GM12878 (cell line): ENCODE measurements around the gene GPM6B. TPM values are rescaled to one million over a fixed set of nuclear protein-coding genes. Genes with fewer than 3 reads are reported as not detected.

ENCODE experiments used
- ATAC-seq: fragments of 200-7000 bp; cut with Tn5 transposase; 3 replicates; pipeline ENCODE4 v1.9.1; 2020; ENCODE audit warnings: mild to moderate bottlenecking, moderate library complexity
- BruUV-seq: library from RNA; stranded (reverse); fragments of 400-500 nt; replicated peaks from 2 replicates; lab custom pipeline; 2021; lab: Mats Ljungman, UMichigan
- CTCF ChIA-PET: fragments of 300-600 bp; sonication (Branson Sonifier 250); formaldehyde crosslinking; extraction: SDS; loops from one replicate; lab custom pipeline; 2021; ENCODE audit warnings: inconsistent platforms; lab: Yijun Ruan, JAX
- POLR2A ChIA-PET: fragments of 350-600 bp; formaldehyde crosslinking; extraction: SDS; loops from one replicate; lab custom pipeline; 2021; ENCODE audit warnings: inconsistent platforms; lab: Charles Lee
- RAD21 ChIA-PET: fragments of 300-600 bp; sonication (Branson Sonifier 250); formaldehyde crosslinking; loops from one replicate; lab custom pipeline; 2023; ENCODE audit warnings: antibody characterized with exemption; ENCODE audit not compliant: unreplicated experiment; lab: Charles Lee
- SMC1A ChIA-PET: fragments of 300-600 bp; sonication (Branson Sonifier 250); formaldehyde crosslinking; loops from one replicate; lab custom pipeline; 2023; ENCODE audit not compliant: unreplicated experiment, uncharacterized antibody; lab: Charles Lee
- DNase-seq: peaks from one replicate; pipeline ENCODE4 v3.0.0-alpha.2; 2011; ENCODE audit warnings: low read depth, low spot score
- FAIRE-seq: peaks from 3 replicates; lab custom pipeline; 2011; peaks lifted over from hg19 to GRCh38; lab: Jason Lieb, UNC
- H2AFZ ChIP-seq: 2 replicates; pipeline ENCODE4 v1.6.0; 2011; ENCODE audit warnings: low read depth, low read length, control low read depth; ENCODE audit not compliant: control insufficient read depth
- H3K27ac ChIP-seq: 2 replicates; pipeline ENCODE4 v1.5.1; 2011; ENCODE audit warnings: control low read depth; ENCODE audit not compliant: control insufficient read depth, insufficient read depth
- H3K27me3 ChIP-seq, 2 experiments: replicated peaks in 1 of 2; 2 replicates each; pipeline versions ENCODE4 v1.6.0 to v1.6.1; 2011; ENCODE audit warnings: low read length in 1 of 2; ENCODE audit not compliant: control insufficient read depth in 2 of 2, insufficient read depth in 2 of 2
- H3K36me3 ChIP-seq, 2 experiments: 2 replicates each; pipeline ENCODE4 v1.5.1; 2011; ENCODE audit warnings: low read length in 1 of 2; ENCODE audit not compliant: control insufficient read depth in 2 of 2, insufficient read depth in 2 of 2
- H3K4me1 ChIP-seq: 2 replicates; pipeline ENCODE4 v1.6.1; 2011; ENCODE audit warnings: mild to moderate bottlenecking, low read length, moderate library complexity, mixed read lengths; ENCODE audit not compliant: control insufficient read depth, insufficient read depth
- H3K4me2 ChIP-seq: 2 replicates; pipeline ENCODE4 v1.6.0; 2011; ENCODE audit warnings: control low read depth; ENCODE audit not compliant: control insufficient read depth, insufficient read depth
- H3K4me3 ChIP-seq: fragments of 200-600 bp; sonication (generic); 2 replicates; pipeline ENCODE4 v1.5.1; 2016
- H3K79me2 ChIP-seq: 2 replicates; pipeline ENCODE4 v1.6.0; 2011; ENCODE audit warnings: low read length; ENCODE audit not compliant: control insufficient read depth, insufficient read depth
- H3K9ac ChIP-seq: 2 replicates; pipeline ENCODE4 v1.8.0; 2011; ENCODE audit warnings: low read length, control low read depth, mixed read lengths; ENCODE audit not compliant: control insufficient read depth, insufficient read depth
- H3K9me3 ChIP-seq: replicated peaks from 3 replicates; pipeline ENCODE4 v1.5.1; 2011; ENCODE audit warnings: mild to moderate bottlenecking, low read length; ENCODE audit not compliant: control insufficient read depth, insufficient read depth
- H4K20me1 ChIP-seq: 2 replicates; pipeline ENCODE4 v1.6.0; 2011; ENCODE audit not compliant: control insufficient read depth, insufficient read depth
- ATF7 ChIP-seq: fragments of 450-650 bp; IDR thresholded peaks from 2 replicates; pipeline ENCODE4 v1.6.1; 2016; ENCODE audit warnings: low read depth, mild to moderate bottlenecking
- CHD4 ChIP-seq: fragments of 200-600 bp; sonication (generic); IDR thresholded peaks from 2 replicates; pipeline ENCODE4 v1.6.1; 2016; ENCODE audit warnings: mild to moderate bottlenecking
- CTCF ChIP-seq, 3 experiments: IDR thresholded peaks in 2 of 3; conservative IDR thresholded peaks in 1 of 3; 2 replicates each; pipeline ENCODE4 v1.5.1; 2011; ENCODE audit warnings: low read depth in 3 of 3, low read length in 3 of 3, mild to moderate bottlenecking in 3 of 3, control low read depth in 2 of 3, moderate library complexity in 2 of 3, inconsistent platforms in 1 of 3, mixed read lengths in 1 of 3; ENCODE audit not compliant: control insufficient read depth in 2 of 3, insufficient read depth in 1 of 3; ENCODE audit errors: extremely low read depth in 1 of 3
- CUX1 ChIP-seq: IDR thresholded peaks from 2 replicates; pipeline ENCODE4 v1.6.1; 2012; ENCODE audit warnings: improper control_type of control experiment, low read depth, low read length; ENCODE audit not compliant: insufficient replicate concordance
- HDAC6 ChIP-seq: fragments of 200-600 bp; sonication (generic); IDR thresholded peaks from one replicate; pipeline ENCODE4 v1.8.0; 2017; ENCODE audit warnings: antibody characterized with exemption; ENCODE audit not compliant: unreplicated experiment
- NRF1 ChIP-seq: conservative IDR thresholded peaks from 2 replicates; pipeline ENCODE4 v1.6.1; 2011; ENCODE audit warnings: mild to moderate bottlenecking, low read depth, low read length, improper control_type of control experiment
- RAD51 ChIP-seq: fragments of 450-650 bp; IDR thresholded peaks from 2 replicates; pipeline ENCODE4 v1.6.1; 2016; ENCODE audit warnings: moderate library complexity, mild to moderate bottlenecking, inconsistent platforms
- STAT3 ChIP-seq: IDR thresholded peaks from 2 replicates; pipeline ENCODE4 v1.6.1; 2011; ENCODE audit warnings: low read depth, low read length, improper control_type of control experiment
- TBL1XR1 ChIP-seq: IDR thresholded peaks from 2 replicates; pipeline ENCODE4 v1.6.1; 2012; ENCODE audit warnings: low read depth, low read length, improper control_type of control experiment
- WRNIP1 ChIP-seq: IDR thresholded peaks from 2 replicates; pipeline ENCODE4 v1.6.1; 2011; ENCODE audit warnings: low read depth, low read length, improper control_type of control experiment, borderline replicate concordance
- ZNF274 ChIP-seq: IDR thresholded peaks from one replicate; pipeline ENCODE4 v1.8.0; 2011; ENCODE audit not compliant: insufficient read length, insufficient read depth
- WGBS: methylation state at CpG from one replicate; pipeline ENCODE4 v1.1.6; 2016; ENCODE audit warnings: low lambda C conversion rate; ENCODE audit not compliant: insufficient replicate concordance, insufficient coverage; ENCODE audit errors: missing lambda C conversion rate; 5-methylcytosine and 5-hydroxymethylcytosine counted together
- in situ Hi-C: fragments of 300-500 bp; cut with MboI; formaldehyde crosslinking; loops from 9 replicates; pipeline ENCODE4 v1.14.3; 2018; ENCODE audit warnings: mixed read lengths
- intact Hi-C: fragments of 100-400 bp; cut with micrococcal nuclease; formaldehyde crosslinking; loops from one replicate; pipeline ENCODE4 v1.14.2; 2022; ENCODE audit not compliant: unreplicated experiment
- polyA plus RNA-seq, 11 experiments: library from polyadenylated mRNA; depleted of rRNA in 4 of 11; unstranded in 6 of 11; stranded (reverse) in 5 of 11; fragments of >200 nt; fragmentation: Nextera tagmentation in 4 of 11; fragmentation: Illumina TruSeq in 1 of 11; extraction: Ambion mirVana in 4 of 11; extraction: Trizol in 1 of 11; gene quantifications; 1 replicate in 1 of 11; 2 replicates in 10 of 11; pipeline versions ENCODE4 v1.2.1 to v1.2.3, GENCODE V29; 2011 to 2016; ENCODE audit warnings: inconsistent platforms in 2 of 11, missing spikeins in 2 of 11, low read depth in 1 of 11
- total RNA-seq, 4 experiments: library from RNA; depleted of rRNA in 3 of 4; stranded (reverse); fragments of >200 nt in 3 of 4; fragmentation: Illumina TruSeq in 1 of 4; extraction: Trizol in 1 of 4; gene quantifications; 2 replicates each; pipeline versions ENCODE4 v1.2.1 to v1.2.3, GENCODE V29; 2013 to 2021
- TF ChIP-seq, protein P1 (sequence below): IDR thresholded peaks from 2 replicates; pipeline ENCODE4 v1.6.1; 2012; ENCODE audit warnings: low read depth, low read length, improper control_type of control experiment

Gene GPM6B
- total and polyA plus RNA-seq, 10 of the 15 experiments (the other 5 are each of a cell fraction or from before 2014, with no cell fraction given): 0.01 to 2.6 (median 0.37) TPM; not detected in 2

DNA sequence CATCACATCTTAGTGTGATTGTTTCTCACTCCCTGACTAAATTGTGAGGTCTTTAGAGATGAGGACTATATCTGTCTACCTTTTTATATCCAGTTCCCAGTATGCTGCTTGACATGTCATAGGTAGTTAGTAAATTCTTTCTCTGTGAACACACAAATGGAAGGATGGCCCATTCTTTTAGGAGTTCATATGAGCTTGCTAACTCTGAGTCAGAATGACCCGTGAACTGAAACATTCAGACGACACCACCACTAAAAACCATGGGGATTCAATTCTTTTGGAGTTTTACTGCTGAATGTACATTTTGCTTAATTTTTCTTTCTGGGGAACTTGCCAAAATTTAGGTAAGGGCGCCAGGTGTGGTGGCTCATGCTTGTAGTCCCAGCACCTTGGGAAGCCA lies 68.4 kb downstream of the GPM6B start (continued):
- TF ChIP-seq, protein P1, sequence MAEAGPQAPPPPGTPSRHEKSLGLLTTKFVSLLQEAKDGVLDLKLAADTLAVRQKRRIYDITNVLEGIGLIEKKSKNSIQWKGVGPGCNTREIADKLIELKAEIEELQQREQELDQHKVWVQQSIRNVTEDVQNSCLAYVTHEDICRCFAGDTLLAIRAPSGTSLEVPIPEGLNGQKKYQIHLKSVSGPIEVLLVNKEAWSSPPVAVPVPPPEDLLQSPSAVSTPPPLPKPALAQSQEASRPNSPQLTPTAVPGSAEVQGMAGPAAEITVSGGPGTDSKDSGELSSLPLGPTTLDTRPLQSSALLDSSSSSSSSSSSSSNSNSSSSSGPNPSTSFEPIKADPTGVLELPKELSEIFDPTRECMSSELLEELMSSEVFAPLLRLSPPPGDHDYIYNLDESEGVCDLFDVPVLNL: no peak
- TF ChIP-seq STAT3: no peak
- no peak for TF ChIP-seq CHD4
- no peak for TF ChIP-seq ATF7
- TF ChIP-seq NRF1: no peak
- no peak for TF ChIP-seq HDAC6

DNA sequence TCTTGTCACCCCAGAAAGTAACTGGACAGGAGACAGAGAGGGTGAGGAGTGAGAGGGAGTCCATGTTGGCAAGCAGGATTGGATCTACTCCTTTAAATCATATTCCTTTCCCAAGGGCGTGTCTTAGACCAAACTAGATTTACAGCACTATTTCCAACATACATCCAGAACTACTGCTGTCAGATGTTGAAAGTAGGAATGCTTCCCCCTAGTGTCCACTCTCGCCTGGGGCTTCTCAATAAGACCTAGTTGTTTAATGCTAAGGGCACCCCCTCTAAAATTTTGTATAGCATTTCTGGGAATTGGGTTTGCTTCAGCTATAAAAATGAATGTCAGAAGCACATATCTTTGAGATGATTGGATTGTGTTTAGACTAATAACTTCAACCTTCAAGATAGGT lies 69.1 kb downstream of the GPM6B start:
- in situ Hi-C loops (loop anchor here (5.0 to 10.0 kb wide), 3 partner anchors 91 to 279 kb away; partner anchors contain the start of gene GEMIN8), intact Hi-C loops (loop anchor here (1.0 kb wide), 1 partner anchor 90 kb away; no protein-coding TSS in a partner anchor)
- FAIRE-seq (no peak), ATAC-seq (0 out of 3 replicates have a peak, but pooled peaks have one; percentile 12), DNase-seq (no peak)
- no peaks in the 10 kb centered on the region; the same call in 1 of the 2 replicates for H3K79me2 ChIP-seq
- no TSS peak for BruUV-seq
- H3K36me3 ChIP-seq: peaks cover 0 to 15% of the 10 kb centered on the region in 2 experiments; a peak in 3 of 4 replicates
- peaks cover 39% of the 10 kb centered on the region for H3K4me1 ChIP-seq
- CTCF ChIA-PET: interaction anchor here (0.8 to 11.5 kb wide), 13 partner anchors 13 to 284 kb away, joined by 3 to 113 read pairs (median 6); partner anchors contain the start of genes GEMIN8, OFD1 and TRAPPC2
- 31% methylated on average over 2 of the region's 2 CpGs for WGBS
- RAD21 ChIA-PET: interaction anchor here (1.0 to 15.7 kb wide), 7 partner anchors 11 to 86 kb away, joined by 3 to 175 read pairs (median 8); partner anchors contain the start of genes OFD1 and TRAPPC2
- SMC1A ChIA-PET: interaction anchor here (1.0 to 14.7 kb wide), 10 partner anchors 8 to 288 kb away, joined by 3 to 198 read pairs (median 10); partner anchors contain the start of genes OFD1, RAB9A and TRAPPC2
- H4K20me1 ChIP-seq: no peaks in the 10 kb centered on the region
- no peaks in the 10 kb centered on the region for H3K27me3 ChIP-seq
- H3K9ac ChIP-seq: no peak overlapping the region
- POLR2A ChIA-PET: interaction anchor here (1.2 to 1.4 kb wide), 2 partner anchors 11 to 15 kb away, joined by 3 read pairs; no protein-coding TSS in a partner anchor
- no peaks in the 10 kb centered on the region for H3K9me3 ChIP-seq
- H2AFZ ChIP-seq: no peak overlapping the region
- no peak overlapping the region for H3K4me3 ChIP-seq
- H3K27ac ChIP-seq: no peak overlapping the region
- no peak overlapping the region for H3K4me2 ChIP-seq
- no peak for TF ChIP-seq CUX1
- peak; percentile 50 to 64 (median 63) for TF ChIP-seq CTCF (IDR thresholded peaks at IDR 0.05 in 2 of 3, conservative IDR thresholded peaks at IDR 0.05 in 1 of 3; ENCODE audit: control insufficient read depth in 2 of 3, extremely low read depth in 1 of 3, insufficient read depth in 1 of 3, low read depth in 3 of 3, low read length in 3 of 3)
- no peak for TF ChIP-seq RAD51
- no peak for TF ChIP-seq WRNIP1
- TF ChIP-seq TBL1XR1: no peak
- TF ChIP-seq ZNF274: no peak
